BLaER1 treated with 17β-estradiol and CSF1 and Interleukin-3, amounts not matched to agents 10 nM and 100 nM (cell line): ENCODE data around the gene KRTAP25-1.

Source experiments
- H3K27ac ChIP-seq, 11 experiments: shearing (Covaris generic); formaldehyde crosslinking; 2 replicates each; pipeline ENCODE4 v1.8.1; 2022
- H3K27me3 ChIP-seq, 11 experiments: shearing (Covaris generic); formaldehyde crosslinking; 2 replicates each; pipeline ENCODE4 v1.8.1; 2022
- H3K36me3 ChIP-seq, 11 experiments: shearing (Covaris generic); formaldehyde crosslinking; 2 replicates each; pipeline ENCODE4 v1.8.1; 2022
- H3K4me1 ChIP-seq, 10 experiments: shearing (Covaris generic); formaldehyde crosslinking; 2 replicates each; pipeline ENCODE4 v1.8.1; 2022
- H3K4me2 ChIP-seq, 11 experiments: shearing (Covaris generic); formaldehyde crosslinking; 2 replicates each; pipeline ENCODE4 v1.8.1; 2022
- H3K4me3 ChIP-seq, 10 experiments: shearing (Covaris generic); formaldehyde crosslinking; 2 replicates each; pipeline ENCODE4 v1.8.1; 2022
- H3K9ac ChIP-seq, 11 experiments: shearing (Covaris generic); formaldehyde crosslinking; 2 replicates each; pipeline ENCODE4 v1.8.1; 2022
- H3K9me3 ChIP-seq, 11 experiments: shearing (Covaris generic); formaldehyde crosslinking; replicated peaks in 1 of 11; 2 replicates each; pipeline ENCODE4 v1.8.1; 2022
- H4K20me1 ChIP-seq, 11 experiments: shearing (Covaris generic); formaldehyde crosslinking; 2 replicates each; pipeline ENCODE4 v1.8.1; 2022
- Cebpa-rat ChIP-seq, 11 experiments: shearing (Covaris generic); IDR thresholded peaks; 2 replicates each; pipeline ENCODE4 v1.8.1; 2022

The KRTAP25-1 gene

DNA sequence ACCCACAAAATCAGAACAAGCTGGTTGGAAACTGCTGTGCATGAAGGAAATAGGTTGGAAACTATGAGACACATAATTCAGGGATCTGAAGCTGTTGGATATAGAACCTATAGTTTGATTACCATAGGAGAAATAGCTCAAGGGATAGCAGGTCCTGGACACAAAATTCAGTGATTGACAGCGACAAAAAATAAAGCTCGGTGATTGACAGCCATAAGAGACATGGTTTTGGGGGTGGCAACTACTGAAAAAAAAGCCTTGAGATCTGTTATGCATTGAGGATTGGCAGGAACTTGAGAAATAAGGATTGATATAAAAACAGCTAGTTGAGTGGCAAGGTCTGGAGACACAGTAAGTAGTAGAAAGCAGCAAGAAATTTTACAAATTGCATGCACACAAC is at the start of gene KRTAP25-1:
Gene KRTAP25-1, minus strand, starts transcription at position 300 of the 400 bp plus-strand sequence. Its CDS starts 24 bp downstream, at position 276.
- Histone ChIP-seq H3K36me3 (no peaks in the 10 kb centered on the region), H4K20me1 (no peaks in the 10 kb centered on the region), H3K9ac (no peak within 1 kb of the TSS), H3K9me3 (no peaks in the 10 kb centered on the region), H3K27me3 (no peaks in the 10 kb centered on the region), H3K4me1 (peaks cover 0 to 5% (median 0%) of the 10 kb centered on the region in 10 experiments; a peak in 1 of 20 replicates), H3K4me2 (no peak within 1 kb of the TSS), H3K27ac (no peak within 1 kb of the TSS), H3K4me3 (no peak within 1 kb of the TSS)
- TF ChIP-seq Cebpa-rat (IDR thresholded peaks at IDR 0.05), result no peak

- Histone ChIP-seq H3K4me1 (no peaks in the 10 kb centered on the region), H3K27me3 (no peaks in the 10 kb centered on the region), H3K4me3 (no peak overlapping the region), H4K20me1 (no peaks in the 10 kb centered on the region), H3K9me3 (no peaks in the 10 kb centered on the region), H3K27ac (no peak overlapping the region), H3K36me3 (no peaks in the 10 kb centered on the region), H3K9ac (no peak overlapping the region), H3K4me2 (no peak overlapping the region)
- TF ChIP-seq Cebpa-rat (IDR thresholded peaks at IDR 0.05), result no peak
Measured at GRCh38 chr21:30338717-30339116, 49.4 kb upstream of the KRTAP25-1 start.

DNA sequence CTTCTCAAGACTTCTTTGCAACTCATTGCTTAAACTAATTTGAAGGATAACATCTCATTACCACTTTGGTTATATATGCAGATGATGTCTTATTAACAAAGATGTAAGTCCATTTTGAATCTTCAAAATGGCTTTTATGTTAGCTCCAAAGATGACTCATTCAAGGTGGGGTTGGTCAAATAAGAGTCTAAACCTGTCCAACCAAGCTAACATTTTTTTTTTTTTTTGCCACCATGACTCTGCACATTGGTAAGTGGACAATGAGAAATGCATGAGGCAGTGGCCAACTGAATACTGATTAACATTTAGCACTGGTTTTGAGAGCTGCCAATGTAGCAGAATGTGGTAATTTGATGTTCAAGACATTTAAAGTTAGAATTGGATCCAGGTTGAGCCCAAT is 48.5 kb upstream of the KRTAP25-1 start:
- no peak overlapping the region for H3K4me3 ChIP-seq
- no peak for TF ChIP-seq Cebpa-rat (IDR thresholded peaks at IDR 0.05)
- H3K9me3 ChIP-seq, result no peaks in the 10 kb centered on the region
- H3K36me3 ChIP-seq, result no peaks in the 10 kb centered on the region
- H3K4me2 ChIP-seq, result no peak overlapping the region
- no peak overlapping the region for H3K27ac ChIP-seq
- no peaks in the 10 kb centered on the region for H3K4me1 ChIP-seq
- no peak overlapping the region for H3K9ac ChIP-seq
- H4K20me1 ChIP-seq, result no peaks in the 10 kb centered on the region
- no peaks in the 10 kb centered on the region for H3K27me3 ChIP-seq

DNA sequence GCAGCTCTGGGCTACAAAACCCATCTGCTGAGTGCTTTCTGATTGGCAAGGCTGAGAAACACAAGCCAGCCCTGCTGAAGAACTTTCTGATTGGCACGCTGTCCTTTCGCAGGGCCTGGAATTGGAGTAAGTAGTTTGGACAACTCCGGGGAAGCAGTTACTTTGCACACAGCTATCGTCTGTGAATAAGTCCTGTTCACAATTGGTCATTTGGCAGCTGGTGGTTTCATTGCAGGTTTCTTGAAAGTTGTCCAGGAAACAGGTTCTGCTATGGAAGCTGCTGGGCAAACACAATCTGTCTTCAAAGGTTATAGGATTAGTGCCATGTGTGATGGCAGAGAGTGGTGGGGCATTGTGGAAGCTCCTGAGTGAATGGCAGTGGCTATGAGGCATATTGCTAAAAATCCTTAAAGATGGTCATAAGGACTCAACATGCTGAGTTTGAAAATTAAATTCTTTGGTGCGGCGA is 48.0 kb upstream of the KRTAP25-1 start, which contains the start of gene KRTAP27-1:
Gene KRTAP27-1, minus strand, starts transcription at position 419 of the 469 bp plus-strand sequence. Its CDS starts 26 bp downstream, at position 393.
- no peak within 1 kb of the TSS for H3K27ac ChIP-seq
- no peaks in the 10 kb centered on the region for H3K9me3 ChIP-seq
- no peaks in the 10 kb centered on the region for H3K4me1 ChIP-seq
- H3K4me2 ChIP-seq, result no peak within 1 kb of the TSS
- no peaks in the 10 kb centered on the region for H3K27me3 ChIP-seq
- TF ChIP-seq Cebpa-rat (IDR thresholded peaks at IDR 0.05), result no peak
- H4K20me1 ChIP-seq, result no peaks in the 10 kb centered on the region
- no peaks in the 10 kb centered on the region for H3K36me3 ChIP-seq
- H3K9ac ChIP-seq, result no peak within 1 kb of the TSS
- H3K4me3 ChIP-seq, result no peak within 1 kb of the TSS

DNA sequence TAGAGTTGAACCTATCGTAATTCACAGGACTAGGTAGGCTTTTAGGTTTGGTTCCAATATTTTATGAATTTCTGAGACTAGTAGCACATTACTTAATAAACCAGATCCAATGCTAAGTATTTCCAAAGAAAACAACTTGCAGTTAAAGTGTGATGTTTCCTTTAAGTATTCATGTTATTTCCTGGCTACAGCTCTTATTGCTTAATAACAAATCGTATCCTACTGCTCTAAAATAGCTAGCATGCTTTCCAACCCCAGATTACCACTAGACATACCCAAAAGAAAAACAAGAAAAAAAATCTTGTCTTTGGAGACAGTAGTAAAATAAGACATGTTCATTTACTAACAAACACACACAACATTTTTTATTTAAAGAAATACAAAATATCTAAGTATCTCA is 47.3 kb upstream of the KRTAP25-1 start:
- no peak overlapping the region for H3K9ac ChIP-seq
- H3K36me3 ChIP-seq, result no peaks in the 10 kb centered on the region
- no peak for TF ChIP-seq Cebpa-rat (IDR thresholded peaks at IDR 0.05)
- H3K4me1 ChIP-seq, result no peaks in the 10 kb centered on the region
- H3K27me3 ChIP-seq, result no peaks in the 10 kb centered on the region
- no peak overlapping the region for H3K4me2 ChIP-seq
- H3K27ac ChIP-seq, result no peak overlapping the region
- H3K9me3 ChIP-seq, result no peaks in the 10 kb centered on the region
- no peak overlapping the region for H3K4me3 ChIP-seq
- H4K20me1 ChIP-seq, result no peaks in the 10 kb centered on the region

DNA sequence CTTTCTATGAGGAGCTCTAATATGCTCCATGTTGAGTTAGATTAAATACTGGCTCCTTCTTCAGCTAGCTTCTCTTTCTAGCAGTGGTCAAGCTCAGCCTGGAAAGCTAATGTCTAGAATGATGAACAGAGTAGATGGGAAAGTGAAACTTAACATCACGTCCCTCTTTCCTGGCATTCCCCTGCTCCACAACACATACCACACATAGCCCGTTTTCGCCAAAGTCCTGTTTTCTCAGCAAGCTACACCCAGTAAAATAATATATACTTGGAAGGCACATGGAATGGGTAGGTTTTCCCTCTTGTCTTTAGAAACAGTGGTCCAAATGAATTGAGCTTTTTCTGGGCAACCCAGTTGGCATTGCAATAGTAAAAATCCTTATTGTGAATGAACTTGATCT is 44.4 kb upstream of the KRTAP25-1 start:
- no peak overlapping the region for H3K4me2 ChIP-seq
- H3K36me3 ChIP-seq, result no peaks in the 10 kb centered on the region
- H3K27ac ChIP-seq, result no peak overlapping the region
- no peaks in the 10 kb centered on the region for H3K27me3 ChIP-seq
- H3K4me3 ChIP-seq, result no peak overlapping the region
- H3K9ac ChIP-seq, result no peak overlapping the region
- no peaks in the 10 kb centered on the region for H3K4me1 ChIP-seq
- H3K9me3 ChIP-seq, result no peaks in the 10 kb centered on the region
- H4K20me1 ChIP-seq, result no peaks in the 10 kb centered on the region
- no peak for TF ChIP-seq Cebpa-rat (IDR thresholded peaks at IDR 0.05)

- H3K27me3 ChIP-seq, result no peaks in the 10 kb centered on the region
- H3K9ac ChIP-seq, result no peak overlapping the region
- H3K4me1 ChIP-seq, result no peaks in the 10 kb centered on the region
- TF ChIP-seq Cebpa-rat (IDR thresholded peaks at IDR 0.05), result no peak
- H4K20me1 ChIP-seq, result no peaks in the 10 kb centered on the region
- H3K27ac ChIP-seq, result no peak overlapping the region
- H3K36me3 ChIP-seq, result no peaks in the 10 kb centered on the region
- H3K4me3 ChIP-seq, result no peak overlapping the region
- no peak overlapping the region for H3K4me2 ChIP-seq
- no peaks in the 10 kb centered on the region for H3K9me3 ChIP-seq
Measured at GRCh38 chr21:30332681-30333080, 43.4 kb upstream of the KRTAP25-1 start.

GRCh38 chr21:30329203-30329875 is 40.0 kb upstream of the KRTAP25-1 start:
- H3K27me3 ChIP-seq, result no peaks in the 10 kb centered on the region
- no peak overlapping the region for H3K9ac ChIP-seq
- no peak for TF ChIP-seq Cebpa-rat (IDR thresholded peaks at IDR 0.05)
- no peak overlapping the region for H3K27ac ChIP-seq
- no peak overlapping the region for H3K4me3 ChIP-seq
- no peaks in the 10 kb centered on the region for H3K36me3 ChIP-seq
- no peak overlapping the region for H3K4me2 ChIP-seq
- peaks cover 0 to 11% (median 3%) of the 10 kb centered on the region in 11 experiments; a peak in 4 of 22 replicates for H3K9me3 ChIP-seq
- H3K4me1 ChIP-seq, result no peaks in the 10 kb centered on the region
- H4K20me1 ChIP-seq, result no peaks in the 10 kb centered on the region

DNA sequence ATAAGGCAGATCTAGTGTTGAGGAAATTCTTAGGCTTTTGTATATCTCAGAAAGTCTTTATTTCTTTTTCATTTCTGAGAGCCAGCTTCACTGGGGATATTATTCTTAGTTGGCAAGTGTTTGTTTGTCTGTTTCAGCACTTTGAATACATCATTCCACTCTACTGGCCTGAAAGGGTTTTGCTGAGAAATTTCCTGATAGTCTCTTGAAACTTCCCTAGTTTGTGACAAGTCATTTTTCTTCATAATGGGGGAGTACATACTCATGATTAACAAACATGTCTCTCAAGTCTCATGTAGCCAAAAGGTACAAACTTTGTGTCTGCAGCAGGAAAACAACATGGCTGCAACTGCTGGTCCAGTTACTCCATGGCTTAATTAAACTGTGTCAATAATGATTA is 37.1 kb upstream of the KRTAP25-1 start:
- Histone ChIP-seq H3K36me3 (no peaks in the 10 kb centered on the region), H3K4me3 (no peak overlapping the region), H3K27me3 (no peaks in the 10 kb centered on the region), H3K9ac (no peak overlapping the region), H4K20me1 (no peaks in the 10 kb centered on the region), H3K9me3 (peaks cover 0 to 11% (median 3%) of the 10 kb centered on the region in 11 experiments; a peak in 4 of 22 replicates), H3K27ac (no peak overlapping the region), H3K4me1 (no peaks in the 10 kb centered on the region), H3K4me2 (no peak overlapping the region)
- no peak for TF ChIP-seq Cebpa-rat (IDR thresholded peaks at IDR 0.05)

DNA sequence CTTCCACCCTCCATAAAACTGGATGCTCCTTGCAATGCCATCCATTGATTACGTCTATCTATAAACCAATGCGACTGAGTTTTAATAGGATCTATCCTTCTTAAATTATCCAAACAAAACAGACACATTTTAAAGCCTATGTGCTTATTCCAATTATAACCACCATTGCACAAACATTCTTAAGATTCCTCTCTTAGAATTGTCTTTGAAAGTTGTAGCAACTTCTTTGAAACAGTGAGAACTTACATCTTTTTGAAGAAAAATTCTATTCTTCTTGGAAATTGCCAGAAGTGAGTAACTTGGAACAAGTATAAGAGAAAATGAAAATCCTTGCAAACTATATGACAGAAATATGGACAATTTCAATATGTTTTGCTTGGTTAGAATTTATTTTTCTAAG is 30.9 kb upstream of the KRTAP25-1 start, which contains the start of gene KRTAP26-1:
Gene KRTAP26-1, minus strand, starts transcription at position 101 of the 400 bp plus-strand sequence. CDS start 280 bp downstream, outside the sequence.
- Histone ChIP-seq H3K9me3 (no peaks in the 10 kb centered on the region), H3K27me3 (no peaks in the 10 kb centered on the region), H3K4me1 (no peaks in the 10 kb centered on the region), H4K20me1 (no peaks in the 10 kb centered on the region), H3K4me3 (no peak within 1 kb of the TSS), H3K36me3 (no peaks in the 10 kb centered on the region), H3K9ac (no peak within 1 kb of the TSS), H3K4me2 (no peak within 1 kb of the TSS), H3K27ac (no peak within 1 kb of the TSS; a peak in 1 of 22 replicates)
- TF ChIP-seq Cebpa-rat (IDR thresholded peaks at IDR 0.05), result no peak
